OCI-LY3 (cell line): Measurements from ENCODE around the gene TOR4A.

Experiments
- EZH2phosphoT487 ChIP-seq: fragments of 200-600 bp; shearing (Covaris generic); IDR thresholded peaks from 2 replicates; pipeline ENCODE4 v1.6.1; 2018; ENCODE audit warnings: antibody characterized with exemption, mixed run types, low read depth
- TF ChIP-seq, protein P1 (sequence below): fragments of 200-600, 300-600 bp; sonication (generic); IDR thresholded peaks from 2 replicates; pipeline ENCODE4 v1.5.1; 2014; ENCODE audit warnings: antibody characterized with exemption, low read length, low read depth

DNA sequence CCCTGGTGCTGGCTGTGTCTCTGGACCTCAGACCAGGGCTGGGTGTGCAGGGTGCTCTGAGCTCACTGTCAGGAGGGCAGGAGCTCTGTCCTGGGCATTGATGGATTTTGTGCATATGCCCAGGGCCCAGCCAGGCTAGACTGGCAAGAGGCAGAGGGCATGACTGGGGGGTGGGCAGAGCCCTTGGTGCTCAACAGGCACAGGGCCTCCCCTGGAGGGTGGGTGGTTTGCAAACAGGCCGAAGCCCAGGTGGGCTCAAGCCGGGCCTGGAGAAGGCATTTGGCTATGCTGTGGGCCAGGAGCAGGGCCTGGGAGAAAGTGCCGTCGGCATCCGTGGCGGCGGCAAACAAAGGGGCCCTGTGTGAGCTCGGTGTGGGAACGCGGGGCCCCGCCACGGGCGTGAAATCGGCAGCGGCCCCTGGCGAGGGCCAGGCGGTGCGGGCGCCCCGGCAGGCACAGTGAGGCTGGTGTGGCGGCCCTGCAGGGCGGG lies 26.4 kb downstream of the TOR4A start:
- TF ChIP-seq, protein P1, sequence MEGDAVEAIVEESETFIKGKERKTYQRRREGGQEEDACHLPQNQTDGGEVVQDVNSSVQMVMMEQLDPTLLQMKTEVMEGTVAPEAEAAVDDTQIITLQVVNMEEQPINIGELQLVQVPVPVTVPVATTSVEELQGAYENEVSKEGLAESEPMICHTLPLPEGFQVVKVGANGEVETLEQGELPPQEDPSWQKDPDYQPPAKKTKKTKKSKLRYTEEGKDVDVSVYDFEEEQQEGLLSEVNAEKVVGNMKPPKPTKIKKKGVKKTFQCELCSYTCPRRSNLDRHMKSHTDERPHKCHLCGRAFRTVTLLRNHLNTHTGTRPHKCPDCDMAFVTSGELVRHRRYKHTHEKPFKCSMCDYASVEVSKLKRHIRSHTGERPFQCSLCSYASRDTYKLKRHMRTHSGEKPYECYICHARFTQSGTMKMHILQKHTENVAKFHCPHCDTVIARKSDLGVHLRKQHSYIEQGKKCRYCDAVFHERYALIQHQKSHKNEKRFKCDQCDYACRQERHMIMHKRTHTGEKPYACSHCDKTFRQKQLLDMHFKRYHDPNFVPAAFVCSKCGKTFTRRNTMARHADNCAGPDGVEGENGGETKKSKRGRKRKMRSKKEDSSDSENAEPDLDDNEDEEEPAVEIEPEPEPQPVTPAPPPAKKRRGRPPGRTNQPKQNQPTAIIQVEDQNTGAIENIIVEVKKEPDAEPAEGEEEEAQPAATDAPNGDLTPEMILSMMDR, result no peak
- TF ChIP-seq EZH2phosphoT487, result no peak
